ENCODE measurements around the gene HPDL.
"Not testable (repeated sequence)": the region's sequence is repeated elsewhere in the genome, so short reads cannot be mapped to it uniquely, and the experiment has no call there.

HPDL gene

DNA sequence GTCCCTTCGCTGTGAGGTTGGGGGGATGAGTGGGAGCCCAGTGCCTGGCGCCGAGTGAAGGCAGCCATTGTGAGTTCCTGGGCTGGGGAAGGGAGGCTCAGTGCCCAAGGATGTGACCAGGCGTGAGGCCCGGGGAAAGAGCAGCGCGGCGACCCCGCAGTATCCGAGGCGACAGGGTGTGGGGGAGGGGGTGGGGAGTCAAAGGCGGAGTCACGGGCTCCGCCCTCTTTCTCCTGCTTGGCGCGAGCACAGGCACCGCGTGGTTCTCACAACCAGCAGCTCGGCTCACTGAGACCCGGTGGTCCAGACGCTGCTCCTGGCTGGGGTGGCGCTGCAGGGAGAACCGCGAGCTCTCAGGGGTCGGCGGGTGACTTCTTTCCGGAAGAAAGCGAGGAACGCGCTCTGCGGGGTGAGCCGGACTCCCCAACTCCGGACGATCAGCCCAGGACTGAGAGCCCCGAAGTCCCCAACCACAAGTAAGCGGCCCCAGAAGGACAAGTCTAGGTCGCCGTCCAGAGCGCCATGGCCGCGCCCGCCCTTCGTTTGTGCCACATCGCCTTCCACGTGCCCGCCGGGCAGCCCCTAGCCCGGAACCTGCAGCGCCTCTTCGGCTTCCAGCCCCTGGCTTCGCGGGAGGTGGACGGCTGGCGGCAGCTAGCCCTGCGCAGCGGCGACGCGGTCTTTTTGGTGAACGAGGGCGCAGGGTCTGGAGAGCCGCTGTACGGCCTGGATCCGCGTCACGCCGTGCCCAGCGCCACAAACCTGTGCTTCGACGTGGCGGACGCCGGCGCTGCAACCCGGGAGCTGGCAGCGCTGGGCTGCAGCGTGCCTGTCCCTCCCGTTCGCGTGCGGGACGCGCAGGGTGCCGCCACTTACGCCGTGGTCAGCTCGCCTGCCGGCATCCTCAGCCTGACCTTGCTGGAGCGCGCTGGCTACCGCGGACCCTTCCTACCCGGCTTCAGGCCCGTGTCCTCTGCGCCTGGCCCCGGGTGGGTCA, at the start of gene HPDL:
Gene HPDL (plus strand): TSS at position 269 of the 997 bp plus-strand sequence. CDS start 254 bp downstream, at position 523.
- peak; percentile 24 to 27 for DNase-seq

- DNase-seq: no peak
These were observed 44.3 kb upstream of the HPDL start for GRCh38 chr1:45282351-45282750.

DNA sequence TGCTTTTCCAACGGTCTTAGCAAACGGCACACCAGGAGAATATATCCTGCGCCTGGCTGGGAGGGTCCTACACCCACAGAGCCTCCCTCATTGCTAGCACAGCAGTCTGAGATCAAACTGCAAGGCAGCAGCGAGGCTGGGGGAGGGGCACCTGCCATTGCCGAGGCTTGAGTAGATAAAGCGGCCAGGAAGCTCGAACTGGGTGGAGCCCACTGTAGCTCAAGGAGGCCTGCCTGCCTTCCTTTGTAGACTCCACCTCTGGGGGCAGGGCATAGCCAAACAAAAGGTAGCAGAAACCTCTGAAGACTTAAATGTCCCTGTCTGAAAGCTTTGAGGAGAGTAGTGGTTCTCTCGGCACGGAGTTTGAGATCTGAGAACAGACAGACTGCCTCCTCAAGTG, 41.8 kb upstream of the HPDL start:
- not testable (repeated sequence) for DNase-seq

DNA sequence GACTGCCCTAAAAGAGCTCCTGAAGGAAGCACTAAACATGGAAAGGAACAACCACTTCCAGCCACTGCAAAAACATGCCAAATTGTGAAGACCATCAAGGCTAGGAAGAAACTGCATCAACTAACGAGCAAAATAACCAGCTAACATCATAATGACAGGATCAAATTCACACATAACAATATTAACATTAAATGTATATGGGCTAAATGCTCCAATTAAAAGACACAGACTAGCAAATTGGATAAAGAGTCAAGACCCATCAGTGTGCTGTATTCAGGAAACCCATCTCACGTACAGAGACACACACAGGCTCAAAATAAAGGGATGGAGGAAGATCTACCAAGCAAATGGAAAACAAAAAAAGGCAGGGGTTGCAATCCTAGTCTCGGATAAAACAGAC, 40.2 kb upstream of the HPDL start:
- DNase-seq: not testable (repeated sequence)

GRCh38 chr1:45291002-45291401, 35.7 kb upstream of the HPDL start:
- not testable (repeated sequence) for DNase-seq

- no peak for DNase-seq
These were observed 35.0 kb upstream of the HPDL start for GRCh38 chr1:45291716-45292115.

DNA sequence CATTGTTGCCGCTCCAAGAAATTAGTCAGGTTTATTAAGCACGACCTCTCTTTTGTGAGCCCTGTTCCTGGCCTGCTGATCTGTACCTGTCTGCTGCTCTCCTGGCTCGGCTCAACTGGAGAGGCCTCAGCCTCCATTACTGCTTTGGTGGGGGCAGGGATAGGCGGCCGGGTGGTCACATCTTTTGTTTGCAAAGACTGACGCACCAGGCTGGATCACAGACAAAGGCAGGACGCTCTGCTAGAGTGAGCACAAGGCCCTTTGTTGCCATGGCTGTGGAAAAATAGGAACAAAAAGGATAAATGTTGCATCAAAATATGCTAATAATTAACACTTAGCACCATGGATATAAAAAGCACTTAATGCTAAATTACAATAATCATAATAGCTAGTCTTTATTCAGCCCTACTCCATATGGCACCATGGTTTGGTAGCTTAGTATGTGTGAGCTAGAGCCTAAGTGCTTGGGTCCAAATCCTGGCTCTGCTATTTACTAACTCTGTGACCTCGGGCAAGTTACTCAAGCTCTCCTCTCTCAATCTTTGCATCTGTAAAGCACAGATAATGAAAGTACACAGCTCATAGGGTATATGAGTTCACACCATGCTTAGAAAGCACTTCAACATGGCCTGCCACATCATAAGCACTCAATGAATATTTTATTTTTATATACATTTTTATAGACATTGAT, 28.9 kb upstream of the HPDL start:
- DNase-seq: no peak

DNA sequence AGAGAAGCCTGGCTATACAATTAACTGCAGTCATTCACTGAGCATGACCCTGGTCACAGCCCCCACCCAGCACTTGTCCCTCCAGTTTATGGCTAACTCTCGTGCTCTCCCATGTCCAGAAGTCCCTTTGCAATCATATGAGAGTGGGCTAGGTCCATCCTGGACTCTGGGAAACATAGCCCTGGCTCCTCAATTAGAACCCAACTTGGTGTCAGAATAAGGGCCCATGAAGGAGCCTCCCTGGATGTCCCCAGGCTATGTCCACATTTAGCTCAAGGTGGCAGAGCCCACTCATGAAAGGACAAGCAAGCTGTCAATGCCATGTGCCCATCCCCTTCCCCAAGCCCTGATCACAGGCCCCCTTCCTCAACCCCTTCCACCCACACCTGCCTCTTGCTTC, 27.4 kb upstream of the HPDL start:
- DNase-seq: no peak

DNA sequence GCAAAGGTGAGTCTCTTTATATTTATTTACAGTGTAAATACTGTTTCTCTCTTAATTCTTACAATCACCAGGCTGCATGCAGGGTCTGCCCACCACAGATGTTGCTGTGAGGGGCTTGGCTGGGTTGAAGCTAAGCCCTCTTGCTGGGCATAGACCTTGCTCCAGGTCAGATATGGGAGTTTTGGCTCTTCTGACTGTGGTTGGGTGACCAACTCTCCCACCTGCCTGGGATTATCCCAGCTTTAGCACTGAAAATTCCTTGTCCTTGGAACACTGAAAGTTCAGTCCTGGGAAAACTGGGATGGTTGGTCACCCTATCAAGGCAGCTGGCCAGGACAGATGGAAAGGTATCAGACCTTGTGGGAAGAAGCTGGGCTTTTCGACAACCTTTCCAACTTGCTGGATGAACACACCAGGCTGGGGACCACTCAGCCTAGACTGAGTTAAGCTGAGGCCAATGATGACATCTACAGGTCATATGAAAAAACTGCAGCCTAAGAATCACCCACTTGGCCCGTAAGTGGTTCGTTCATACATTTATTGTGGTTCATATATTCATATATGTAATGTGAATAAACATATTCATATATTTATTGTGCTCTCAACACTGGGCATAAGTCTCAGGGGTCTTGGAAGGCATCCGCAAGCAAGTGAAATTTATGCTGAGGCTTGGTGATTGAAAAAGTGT, 26.6 kb upstream of the HPDL start:
- DNase-seq: peak in 1 of 2 experiments; percentile 26

- DNase-seq: no peak
These were observed 26.1 kb upstream of the HPDL start for GRCh38 chr1:45300669-45300997.

DNA sequence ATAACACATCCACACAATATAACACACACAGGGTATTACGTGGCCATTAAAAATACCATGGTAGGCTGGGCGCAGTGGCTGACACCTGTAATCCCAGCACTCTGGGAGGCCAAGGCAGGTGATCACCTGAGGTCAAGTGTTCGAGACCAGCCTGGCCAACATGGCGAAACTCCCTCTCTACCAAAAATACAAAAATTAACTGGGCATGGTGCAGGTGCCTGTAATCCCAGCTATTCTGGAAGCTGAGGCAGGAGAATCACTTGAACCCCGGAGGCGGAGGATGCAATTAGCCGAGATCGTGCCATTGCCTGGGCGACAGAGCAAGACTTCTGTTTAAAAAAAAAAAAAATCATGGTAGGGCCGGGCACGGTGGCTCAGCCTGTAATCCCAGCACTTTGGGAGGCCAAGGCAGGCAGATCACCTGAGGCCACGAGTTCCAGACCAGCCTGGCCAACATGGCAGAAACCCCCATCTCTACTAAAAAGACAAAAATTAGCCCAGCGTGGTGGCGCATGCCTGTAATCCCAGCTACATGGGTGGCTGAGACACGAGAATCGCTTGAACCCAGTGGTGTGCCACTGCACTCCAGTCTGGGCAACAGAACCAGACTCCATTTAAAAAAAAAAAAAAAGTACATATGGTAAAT, 24.1 kb upstream of the HPDL start:
- DNase-seq: no peak

- peak; percentile 96 for DNase-seq
These were observed 23.0 kb upstream of the HPDL start for GRCh38 chr1:45303520-45304310.

- DNase-seq: no peak
These were observed 22.2 kb upstream of the HPDL start for GRCh38 chr1:45304311-45305081.

DNA sequence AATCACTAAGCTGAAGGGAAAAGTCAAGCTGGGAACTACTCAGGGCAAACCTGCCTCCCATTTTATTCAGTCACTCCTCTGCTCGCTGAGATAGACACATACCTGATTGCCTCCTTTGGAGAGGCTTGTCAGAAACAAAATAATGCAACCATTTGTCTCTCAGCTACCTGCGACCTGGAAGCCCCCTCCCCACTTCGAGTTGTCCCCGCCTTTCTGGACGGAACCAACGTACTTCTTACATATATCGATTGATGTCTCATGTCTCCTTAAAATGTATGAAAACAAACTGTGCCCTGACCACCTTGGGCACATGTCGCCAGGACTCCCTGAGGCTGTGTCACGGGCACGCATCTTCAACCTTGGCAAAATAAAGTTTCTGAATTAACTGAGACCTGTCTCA, 21.5 kb upstream of the HPDL start:
- no peak for DNase-seq

DNA sequence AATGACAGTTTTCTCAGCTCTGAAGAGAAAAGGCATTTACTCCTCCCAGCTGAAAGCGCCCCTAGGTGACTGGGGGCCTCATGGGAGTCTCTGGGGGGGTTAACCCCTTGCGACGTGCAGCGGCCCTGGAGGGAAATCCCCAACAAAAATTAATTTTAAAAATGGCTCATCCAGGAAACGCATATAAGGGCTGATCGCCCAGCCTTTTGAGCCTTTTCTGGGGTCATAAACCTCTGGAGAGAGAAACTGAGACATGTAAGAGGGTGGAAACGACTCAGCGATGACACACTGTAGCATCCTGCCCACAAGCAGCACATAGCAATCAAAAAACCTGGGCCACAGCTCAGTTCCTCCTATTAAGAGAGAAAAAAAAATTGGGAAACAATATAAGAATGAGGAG, 20.4 kb upstream of the HPDL start:
- DNase-seq: no peak

DNA sequence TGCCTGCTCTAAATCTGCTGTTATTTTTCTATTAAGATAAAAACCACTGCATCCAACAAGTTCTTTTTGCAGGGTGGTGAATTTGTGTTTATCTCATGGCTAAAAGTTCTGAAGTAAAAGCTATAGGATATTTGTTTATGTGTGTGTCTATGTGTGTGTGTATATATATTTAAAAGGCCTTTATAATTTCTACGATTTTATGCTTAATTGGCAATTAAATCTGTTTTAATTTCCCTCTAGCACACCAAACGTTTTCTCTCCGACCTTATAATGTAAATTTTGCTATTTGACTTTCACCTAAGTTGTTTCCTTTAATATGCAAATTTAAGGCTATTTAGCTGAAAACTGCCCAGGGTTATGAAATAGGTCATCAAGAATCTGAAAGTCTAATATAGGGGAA, 19.8 kb upstream of the HPDL start:
- DNase-seq: no peak

GRCh38 chr1:45314266-45314665, 12.4 kb upstream of the HPDL start:
- no peak for DNase-seq

GRCh38 chr1:45317166-45317565, 9.5 kb upstream of the HPDL start:
- DNase-seq: no peak

GRCh38 chr1:45319761-45320160, 6.9 kb upstream of the HPDL start:
- DNase-seq: no peak

- no peak for DNase-seq
These were observed 5.3 kb upstream of the HPDL start for GRCh38 chr1:45321444-45321843.

DNA sequence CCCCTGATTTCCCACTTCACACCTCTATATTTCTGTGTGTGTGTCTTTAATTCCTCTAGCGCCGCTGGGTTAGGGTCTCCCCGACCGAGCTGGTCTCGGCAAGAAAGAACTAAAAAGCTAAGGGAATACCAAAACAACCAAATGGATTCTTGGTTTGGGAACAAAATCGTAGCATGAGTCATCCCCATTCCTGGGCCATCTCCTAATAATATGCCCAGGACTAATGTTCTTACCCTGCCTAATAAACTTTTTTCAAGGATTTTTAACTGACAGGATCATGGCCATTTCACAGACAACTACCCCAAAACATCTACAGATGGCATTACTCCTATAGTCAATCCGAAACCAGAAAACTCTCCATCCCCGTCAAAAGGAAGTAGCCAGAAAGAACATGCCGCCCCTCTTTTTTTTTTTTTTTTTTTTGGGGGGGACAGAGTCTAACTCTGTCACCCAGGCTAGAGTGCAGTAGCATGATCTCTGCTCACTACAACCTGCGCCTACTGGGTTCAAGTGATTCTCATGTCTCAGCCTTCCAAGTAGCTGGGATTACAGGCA, 4.1 kb upstream of the HPDL start:
- DNase-seq: no peak

Data from NCI-H187 (cell line).